ENCODE data around the gene PTBP3. TPM values are rescaled to one million over a fixed set of nuclear protein-coding genes. Genes with fewer than 3 reads are reported as not detected.

The PTBP3 gene
- total and polyA plus RNA-seq, 2 experiments from 2014 or later, result 14.7 to 26.5 TPM

- H3K36me3 ChIP-seq (ENCODE audit: low read depth), result no peaks in the 10 kb centered on the region
- TF ChIP-seq EZH2 (IDR thresholded peaks at IDR 0.05; ENCODE audit: insufficient read depth, poor library complexity, severe bottlenecking) (no peak), EZH2phosphoT487 (IDR thresholded peaks at IDR 0.05; ENCODE audit: insufficient read depth, low read depth) (no peak)
- no peaks in the 10 kb centered on the region for H4K20me1 ChIP-seq (ENCODE audit: insufficient read depth)
- in situ Hi-C loops (cut with MboI), result no loop called here
- H3K79me2 ChIP-seq (ENCODE audit: insufficient read depth), result no peaks in the 10 kb centered on the region
- no peak for DNase-seq
- no peaks in the 10 kb centered on the region for H3K9me2 ChIP-seq (ENCODE audit: insufficient read depth)
- no peaks in the 10 kb centered on the region for H3K9me3 ChIP-seq (ENCODE audit: low read depth)
- H3K4me3 ChIP-seq, result no peak overlapping the region
- H3K9ac ChIP-seq, result no peak overlapping the region
- no peak overlapping the region for H3K4me2 ChIP-seq (ENCODE audit: unreplicated experiment)
- H3K27ac ChIP-seq, result no peak overlapping the region
- no peaks in the 10 kb centered on the region for H3K4me1 ChIP-seq (ENCODE audit: insufficient read depth)
- no peaks in the 10 kb centered on the region for H3K27me3 ChIP-seq (replicated peaks; ENCODE audit: insufficient read depth)
- H3F3A ChIP-seq (ENCODE audit: insufficient read depth), result no peaks in the 10 kb centered on the region
- WGBS, 2 experiments (ENCODE audit: low coverage in 1 of 2, low lambda C conversion rate in 2 of 2, missing lambda C conversion rate in 2 of 2), result 95 to 100% methylated on average over 3 of the region's 3 CpGs
- H2AFZ ChIP-seq, result no peak overlapping the region
Measured at GRCh38 chr9:112168197-112168596, 165.2 kb downstream of the PTBP3 start.

Small RNA genes within 50 kb of the gene (small RNA-seq; reads per million reads assigned to genes)
- gene RF00019 (ENCODE audit: low read depth, low replicate concordance), result not detected
- gene RN7SL430P (ENCODE audit: low read depth, low replicate concordance), result not detected
- not detected for gene RN7SL57P (ENCODE audit: low read depth, low replicate concordance)
- gene RNA5SP295 (ENCODE audit: low read depth, low replicate concordance), result not detected

Other genes starting within 250 kb of the PTBP3 start
- 5.4 and 8.4 TPM in 2 replicates for gene SUSD1, start 158.3 kb downstream of the PTBP3 start, total RNA-seq (2014; rRNA removed; shearing (Covaris generic))
- 4.0 and 4.2 TPM in 2 replicates for gene SUSD1, start 158.3 kb downstream of the PTBP3 start, polyA plus RNA-seq (2016; fragmentation: Nextera tagmentation; extraction: Ambion mirVana)
- 30.6 and 39.2 TPM in 2 replicates for gene HSDL2, start 46.5 kb upstream of the PTBP3 start, total RNA-seq (2014; rRNA removed; shearing (Covaris generic))
- gene HSDL2, start 46.5 kb upstream of the PTBP3 start, polyA plus RNA-seq (2016; fragmentation: Nextera tagmentation; extraction: Ambion mirVana), result 35.8 and 36.8 TPM in 2 replicates
- gene KIAA1958, start 153.2 kb upstream of the PTBP3 start, total RNA-seq (2014; rRNA removed; shearing (Covaris generic)), result 4.7 and 7.7 TPM in 2 replicates
- gene KIAA1958, start 153.2 kb upstream of the PTBP3 start, polyA plus RNA-seq (2016; fragmentation: Nextera tagmentation; extraction: Ambion mirVana), result 7.2 and 7.8 TPM in 2 replicates